ENCODE measurements around the gene MICAL2.

MICAL2 gene

GRCh38 chr11:12288931-12289666 is 178.7 kb downstream of the MICAL2 start:
- H3K4me1 ChIP-seq (ENCODE audit: control insufficient read depth, insufficient read depth, low read length, unreplicated experiment), result peaks cover 36% of the 10 kb centered on the region
- H3K27me3 ChIP-seq (ENCODE audit: insufficient read depth, low read length), result no peaks in the 10 kb centered on the region
- no peak overlapping the region for H3K4me3 ChIP-seq (ENCODE audit: low read depth, low read length)
- peak overlapping the region; percentile 95 for H3K27ac ChIP-seq (ENCODE audit: low read depth, low read length)
- peaks cover 7% of the 10 kb centered on the region for H3K79me2 ChIP-seq (ENCODE audit: control insufficient read depth, insufficient read depth, low read length, unreplicated experiment)
- no peak overlapping the region for H2AFZ ChIP-seq (ENCODE audit: low read length, unreplicated experiment)
- H3K36me3 ChIP-seq (ENCODE audit: insufficient read depth, low read length), result no peaks in the 10 kb centered on the region

- peaks cover 6% of the 10 kb centered on the region for H3K79me2 ChIP-seq (ENCODE audit: control insufficient read depth, insufficient read depth, low read length, unreplicated experiment)
- H3K4me1 ChIP-seq (ENCODE audit: control insufficient read depth, insufficient read depth, low read length, unreplicated experiment), result peaks cover 28% of the 10 kb centered on the region
- H3K27me3 ChIP-seq (ENCODE audit: insufficient read depth, low read length), result no peaks in the 10 kb centered on the region
- H3K27ac ChIP-seq (ENCODE audit: low read depth, low read length), result no peak overlapping the region
- no peak overlapping the region for H3K4me3 ChIP-seq (ENCODE audit: low read depth, low read length)
- no peak overlapping the region for H2AFZ ChIP-seq (ENCODE audit: low read length, unreplicated experiment)
- H3K36me3 ChIP-seq (ENCODE audit: insufficient read depth, low read length), result no peaks in the 10 kb centered on the region
Measured at GRCh38 chr11:12289667-12290476, 179.5 kb downstream of the MICAL2 start.

GRCh38 chr11:12290477-12290922 is 180.1 kb downstream of the MICAL2 start:
- Histone ChIP-seq H3K4me1 (ENCODE audit: control insufficient read depth, insufficient read depth, low read length, unreplicated experiment) (peaks cover 22% of the 10 kb centered on the region), H3K79me2 (ENCODE audit: control insufficient read depth, insufficient read depth, low read length, unreplicated experiment) (peaks cover 6% of the 10 kb centered on the region), H3K36me3 (ENCODE audit: insufficient read depth, low read length) (no peaks in the 10 kb centered on the region), H2AFZ (ENCODE audit: low read length, unreplicated experiment) (no peak overlapping the region), H3K4me3 (ENCODE audit: low read depth, low read length) (no peak overlapping the region), H3K27me3 (ENCODE audit: insufficient read depth, low read length) (no peaks in the 10 kb centered on the region), H3K27ac (ENCODE audit: low read depth, low read length) (no peak overlapping the region)

DNA sequence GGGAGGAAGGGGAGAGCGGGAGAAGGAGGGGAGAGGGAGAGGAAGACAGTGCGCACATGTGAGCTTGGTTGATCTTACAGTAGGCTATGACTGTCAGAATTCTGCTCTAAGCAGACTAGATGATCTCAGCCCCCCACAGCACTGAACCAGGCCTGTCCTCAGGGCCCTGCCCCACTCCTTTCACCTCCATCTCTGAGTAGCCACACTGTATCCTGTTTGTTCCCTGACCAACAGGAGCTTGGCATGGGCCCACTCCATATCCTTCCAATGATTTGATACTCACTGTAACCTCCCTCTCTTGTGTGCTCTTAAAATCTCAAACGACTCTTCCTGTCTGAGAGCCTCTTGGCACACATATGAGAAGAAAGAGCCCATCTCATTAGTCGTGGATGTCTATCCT is 180.9 kb downstream of the MICAL2 start:
- Histone ChIP-seq H2AFZ (ENCODE audit: low read length, unreplicated experiment) (no peak overlapping the region), H3K27ac (ENCODE audit: low read depth, low read length) (no peak overlapping the region), H3K27me3 (ENCODE audit: insufficient read depth, low read length) (no peaks in the 10 kb centered on the region), H3K79me2 (ENCODE audit: control insufficient read depth, insufficient read depth, low read length, unreplicated experiment) (peaks cover 1% of the 10 kb centered on the region), H3K4me1 (ENCODE audit: control insufficient read depth, insufficient read depth, low read length, unreplicated experiment) (peaks cover 14% of the 10 kb centered on the region), H3K36me3 (ENCODE audit: insufficient read depth, low read length) (no peaks in the 10 kb centered on the region), H3K4me3 (ENCODE audit: low read depth, low read length) (no peak overlapping the region)

DNA sequence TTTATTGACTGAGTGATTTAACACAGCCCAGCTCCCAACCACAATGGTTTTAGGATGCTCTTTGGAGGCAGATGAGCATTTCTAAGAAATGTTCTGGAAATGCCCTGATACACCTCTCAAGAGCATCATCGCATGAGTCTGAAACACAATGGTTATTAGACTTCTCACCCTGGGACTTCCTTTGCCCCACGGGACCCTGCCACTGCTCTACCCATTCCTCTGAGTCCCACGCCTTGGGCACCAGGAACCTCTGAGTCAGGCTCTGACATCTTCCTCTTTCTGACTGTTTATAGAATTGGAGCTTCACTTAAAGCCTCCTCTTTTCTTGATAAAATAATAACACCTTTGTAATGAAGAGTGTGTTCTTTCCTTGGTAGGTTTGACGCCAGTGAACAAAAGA is 181.4 kb downstream of the MICAL2 start:
- Histone ChIP-seq H3K4me3 (ENCODE audit: low read depth, low read length) (no peak overlapping the region), H2AFZ (ENCODE audit: low read length, unreplicated experiment) (no peak overlapping the region), H3K36me3 (ENCODE audit: insufficient read depth, low read length) (no peaks in the 10 kb centered on the region), H3K79me2 (ENCODE audit: control insufficient read depth, insufficient read depth, low read length, unreplicated experiment) (no peaks in the 10 kb centered on the region), H3K4me1 (ENCODE audit: control insufficient read depth, insufficient read depth, low read length, unreplicated experiment) (peaks cover 10% of the 10 kb centered on the region), H3K27ac (ENCODE audit: low read depth, low read length) (no peak overlapping the region), H3K27me3 (ENCODE audit: insufficient read depth, low read length) (no peaks in the 10 kb centered on the region)

- H3K36me3 ChIP-seq (ENCODE audit: insufficient read depth, low read length), result no peaks in the 10 kb centered on the region
Measured at GRCh38 chr11:12292766-12293165, 182.4 kb downstream of the MICAL2 start.

DNA sequence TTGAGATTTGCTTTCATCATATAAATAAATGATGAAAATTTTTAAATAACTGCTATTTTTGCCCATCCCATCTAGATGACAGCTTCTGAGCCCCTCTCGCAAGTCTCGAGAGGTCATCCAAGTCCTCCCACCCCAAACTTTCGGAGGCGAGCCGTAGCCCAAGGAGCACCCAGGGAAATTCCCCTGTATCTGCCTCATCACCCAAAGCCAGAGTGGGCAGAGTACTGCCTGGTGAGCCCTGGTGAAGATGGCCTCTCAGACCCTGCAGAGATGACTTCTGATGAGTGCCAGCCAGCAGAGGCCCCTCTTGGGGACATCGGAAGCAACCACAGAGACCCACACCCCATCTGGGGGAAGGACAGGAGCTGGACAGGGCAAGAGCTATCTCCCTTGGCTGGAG is 183.1 kb downstream of the MICAL2 start:
- H3K27ac ChIP-seq (ENCODE audit: low read depth, low read length), result no peak overlapping the region
- no peak overlapping the region for H2AFZ ChIP-seq (ENCODE audit: low read length, unreplicated experiment)
- no peaks in the 10 kb centered on the region for H3K27me3 ChIP-seq (ENCODE audit: insufficient read depth, low read length)
- H3K4me3 ChIP-seq (ENCODE audit: low read depth, low read length), result no peak overlapping the region
- no peaks in the 10 kb centered on the region for H3K79me2 ChIP-seq (ENCODE audit: control insufficient read depth, insufficient read depth, low read length, unreplicated experiment)
- H3K4me1 ChIP-seq (ENCODE audit: control insufficient read depth, insufficient read depth, low read length, unreplicated experiment), result peaks cover 4% of the 10 kb centered on the region
- H3K36me3 ChIP-seq (ENCODE audit: insufficient read depth, low read length), result 0 out of 2 replicates have a peak, but pooled peaks cover 3% of the 10 kb centered on the region

More at GRCh38 chr11:12292766-12293165, 182.4 kb downstream of the MICAL2 start:
- Histone ChIP-seq H3K79me2 (ENCODE audit: control insufficient read depth, insufficient read depth, low read length, unreplicated experiment) (no peaks in the 10 kb centered on the region), H3K4me3 (ENCODE audit: low read depth, low read length) (no peak overlapping the region), H3K4me1 (ENCODE audit: control insufficient read depth, insufficient read depth, low read length, unreplicated experiment) (peaks cover 10% of the 10 kb centered on the region), H3K27me3 (ENCODE audit: insufficient read depth, low read length) (no peaks in the 10 kb centered on the region), H2AFZ (ENCODE audit: low read length, unreplicated experiment) (no peak overlapping the region), H3K27ac (ENCODE audit: low read depth, low read length) (no peak overlapping the region)

DNA sequence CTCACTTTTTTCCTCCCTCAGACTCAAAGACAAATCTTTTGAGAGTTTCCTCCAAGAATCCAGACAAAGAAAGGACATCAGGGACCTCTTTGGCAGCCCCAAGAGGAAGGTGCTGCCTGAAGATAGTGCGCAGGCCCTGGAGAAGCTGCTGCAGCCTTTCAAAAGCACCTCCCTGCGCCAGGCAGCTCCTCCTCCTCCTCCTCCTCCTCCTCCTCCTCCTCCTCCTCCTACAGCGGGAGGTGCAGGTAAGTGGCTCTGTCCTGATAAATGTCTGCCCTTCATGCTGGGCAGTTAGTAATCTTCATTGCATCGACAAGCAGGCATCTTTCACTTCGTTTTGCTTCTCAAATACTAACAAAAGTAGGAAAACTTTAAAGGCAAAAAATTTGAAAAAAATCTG is 184.2 kb downstream of the MICAL2 start:
- Histone ChIP-seq H3K79me2 (ENCODE audit: control insufficient read depth, insufficient read depth, low read length, unreplicated experiment) (no peaks in the 10 kb centered on the region), H3K4me1 (ENCODE audit: control insufficient read depth, insufficient read depth, low read length, unreplicated experiment) (no peaks in the 10 kb centered on the region), H3K36me3 (ENCODE audit: insufficient read depth, low read length) (0 out of 2 replicates have a peak, but pooled peaks cover 4% of the 10 kb centered on the region), H3K4me3 (ENCODE audit: low read depth, low read length) (no peak overlapping the region), H3K27me3 (ENCODE audit: insufficient read depth, low read length) (no peaks in the 10 kb centered on the region), H3K27ac (ENCODE audit: low read depth, low read length) (no peak overlapping the region), H2AFZ (ENCODE audit: low read length, unreplicated experiment) (no peak overlapping the region)

DNA sequence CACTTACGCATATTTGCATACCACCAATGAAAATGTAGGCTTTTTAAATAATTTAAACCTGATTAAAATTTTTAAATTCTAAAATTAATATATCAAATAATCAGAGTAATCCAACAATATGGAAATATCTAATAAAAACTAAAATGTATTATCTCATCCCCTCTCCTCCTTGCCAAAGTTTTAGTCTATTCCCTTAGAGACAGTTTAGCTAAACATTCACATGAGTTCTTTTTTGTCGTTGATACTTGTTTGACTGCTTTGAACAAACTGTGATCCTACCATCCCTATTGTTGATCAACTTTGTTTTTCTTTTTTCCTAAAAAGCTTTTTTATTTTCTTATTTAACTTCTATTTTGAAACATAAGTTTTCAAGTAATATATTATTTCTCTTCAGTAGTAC is 185.6 kb downstream of the MICAL2 start:
- 0 out of 2 replicates have a peak, but pooled peaks cover 4% of the 10 kb centered on the region for H3K36me3 ChIP-seq (ENCODE audit: insufficient read depth, low read length)

DNA sequence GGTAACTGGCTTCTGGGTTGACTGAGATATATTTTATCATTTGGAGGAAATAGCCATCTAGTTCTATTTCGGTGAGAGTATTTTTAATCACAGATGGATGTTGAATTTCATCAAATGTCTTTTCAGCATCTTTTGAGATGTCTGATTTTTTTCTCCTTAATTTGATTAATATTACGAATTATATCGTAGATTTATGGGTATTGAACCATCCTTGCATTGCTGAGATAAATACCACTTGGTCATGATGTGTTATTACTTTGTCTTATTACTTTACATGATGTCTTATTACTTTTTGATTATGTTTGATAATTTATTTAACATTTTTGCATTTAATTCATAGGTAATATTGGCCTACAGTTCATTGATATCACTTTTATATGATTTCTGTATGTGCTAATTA is 188.2 kb downstream of the MICAL2 start:
- Histone ChIP-seq H3K4me1 (ENCODE audit: control insufficient read depth, insufficient read depth, low read length, unreplicated experiment) (no peaks in the 10 kb centered on the region), H3K27me3 (ENCODE audit: insufficient read depth, low read length) (no peaks in the 10 kb centered on the region), H3K79me2 (ENCODE audit: control insufficient read depth, insufficient read depth, low read length, unreplicated experiment) (no peaks in the 10 kb centered on the region), H3K36me3 (ENCODE audit: insufficient read depth, low read length) (0 out of 2 replicates have a peak, but pooled peaks cover 4% of the 10 kb centered on the region), H3K4me3 (ENCODE audit: low read depth, low read length) (no peak overlapping the region), H2AFZ (ENCODE audit: low read length, unreplicated experiment) (no peak overlapping the region), H3K27ac (ENCODE audit: low read depth, low read length) (no peak overlapping the region)

More for the DNA sequence above, 185.6 kb downstream of the MICAL2 start:
- Histone ChIP-seq H3K27me3 (ENCODE audit: insufficient read depth, low read length) (no peaks in the 10 kb centered on the region), H3K79me2 (ENCODE audit: control insufficient read depth, insufficient read depth, low read length, unreplicated experiment) (no peaks in the 10 kb centered on the region), H3K4me1 (ENCODE audit: control insufficient read depth, insufficient read depth, low read length, unreplicated experiment) (no peaks in the 10 kb centered on the region), H2AFZ (ENCODE audit: low read length, unreplicated experiment) (no peak overlapping the region), H3K27ac (ENCODE audit: low read depth, low read length) (no peak overlapping the region), H3K4me3 (ENCODE audit: low read depth, low read length) (no peak overlapping the region)
